ENCODE measurements around the gene FFAR3. TPM values are rescaled to one million over a fixed set of nuclear protein-coding genes. Genes with fewer than 3 reads are reported as not detected.
"Not testable (repeated sequence)": the region's sequence is repeated elsewhere in the genome, so short reads cannot be mapped to it uniquely, and the experiment has no call there.

The FFAR3 gene
- polyA plus RNA-seq, 10 donors = 0.13 to 0.28 (median 0.21) TPM; not detected in 5

DNA sequence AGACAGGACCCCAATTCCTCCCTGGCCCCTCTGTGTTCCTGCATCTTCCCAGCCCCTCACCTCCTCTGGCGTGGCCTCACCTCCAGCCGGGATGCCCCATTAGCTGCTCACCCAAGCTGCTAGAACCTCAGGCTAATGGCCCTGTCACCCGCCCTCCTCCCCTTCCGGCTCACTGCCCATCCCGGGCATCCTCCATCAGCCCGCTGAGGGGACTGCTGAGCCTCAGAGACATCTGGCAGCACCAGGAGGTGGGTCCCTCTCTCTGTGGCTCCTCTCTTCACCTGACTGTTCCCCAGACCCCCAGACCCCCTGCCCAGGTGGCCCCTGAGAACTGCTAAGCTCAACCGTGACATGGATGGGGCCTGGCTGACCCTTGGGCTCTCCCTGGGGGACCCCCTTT is 7.7 kb upstream of the FFAR3 start:
- no peak for DNase-seq

DNA sequence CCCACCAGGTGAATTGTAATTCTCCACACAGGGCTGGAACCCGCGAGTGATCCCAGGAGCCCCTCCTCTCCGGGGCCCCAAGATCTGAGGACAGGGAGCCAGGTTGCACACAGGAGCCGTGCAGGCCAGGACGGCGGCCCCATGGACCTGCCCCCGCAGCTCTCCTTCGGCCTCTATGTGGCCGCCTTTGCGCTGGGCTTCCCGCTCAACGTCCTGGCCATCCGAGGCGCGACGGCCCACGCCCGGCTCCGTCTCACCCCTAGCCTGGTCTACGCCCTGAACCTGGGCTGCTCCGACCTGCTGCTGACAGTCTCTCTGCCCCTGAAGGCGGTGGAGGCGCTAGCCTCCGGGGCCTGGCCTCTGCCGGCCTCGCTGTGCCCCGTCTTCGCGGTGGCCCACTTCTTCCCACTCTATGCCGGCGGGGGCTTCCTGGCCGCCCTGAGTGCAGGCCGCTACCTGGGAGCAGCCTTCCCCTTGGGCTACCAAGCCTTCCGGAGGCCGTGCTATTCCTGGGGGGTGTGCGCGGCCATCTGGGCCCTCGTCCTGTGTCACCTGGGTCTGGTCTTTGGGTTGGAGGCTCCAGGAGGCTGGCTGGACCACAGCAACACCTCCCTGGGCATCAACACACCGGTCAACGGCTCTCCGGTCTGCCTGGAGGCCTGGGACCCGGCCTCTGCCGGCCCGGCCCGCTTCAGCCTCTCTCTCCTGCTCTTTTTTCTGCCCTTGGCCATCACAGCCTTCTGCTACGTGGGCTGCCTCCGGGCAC is 6.7 kb upstream of the FFAR3 start:
- DNase-seq = no peak

DNA sequence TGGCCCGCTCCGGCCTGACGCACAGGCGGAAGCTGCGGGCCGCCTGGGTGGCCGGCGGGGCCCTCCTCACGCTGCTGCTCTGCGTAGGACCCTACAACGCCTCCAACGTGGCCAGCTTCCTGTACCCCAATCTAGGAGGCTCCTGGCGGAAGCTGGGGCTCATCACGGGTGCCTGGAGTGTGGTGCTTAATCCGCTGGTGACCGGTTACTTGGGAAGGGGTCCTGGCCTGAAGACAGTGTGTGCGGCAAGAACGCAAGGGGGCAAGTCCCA is 6.1 kb upstream of the FFAR3 start:
- DNase-seq = no peak

- DNase-seq = peak; percentile 54 to 84 (median 75)
Observed at GRCh38 chr19:35352448-35353304, 5.6 kb upstream of the FFAR3 start.

DNA sequence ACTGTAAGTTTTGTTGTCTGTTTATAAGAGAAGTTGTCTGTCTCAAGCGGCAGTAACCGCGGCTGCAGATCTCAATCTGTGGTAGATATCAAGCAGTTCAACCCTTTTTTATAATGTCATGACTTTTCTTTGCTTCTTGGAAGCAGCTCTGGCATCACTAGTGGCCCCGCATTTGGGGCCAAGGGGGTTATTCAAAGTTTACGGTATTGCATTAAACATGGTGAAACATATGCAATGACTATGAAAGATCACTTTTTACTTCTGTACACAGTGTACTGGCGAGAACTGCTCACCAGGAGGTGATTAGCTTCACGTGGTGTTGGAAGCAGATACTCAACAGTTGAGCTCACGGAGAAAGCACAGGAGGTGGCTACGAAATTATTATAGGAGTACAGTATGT is 4.6 kb upstream of the FFAR3 start:
- no peak for DNase-seq

DNA sequence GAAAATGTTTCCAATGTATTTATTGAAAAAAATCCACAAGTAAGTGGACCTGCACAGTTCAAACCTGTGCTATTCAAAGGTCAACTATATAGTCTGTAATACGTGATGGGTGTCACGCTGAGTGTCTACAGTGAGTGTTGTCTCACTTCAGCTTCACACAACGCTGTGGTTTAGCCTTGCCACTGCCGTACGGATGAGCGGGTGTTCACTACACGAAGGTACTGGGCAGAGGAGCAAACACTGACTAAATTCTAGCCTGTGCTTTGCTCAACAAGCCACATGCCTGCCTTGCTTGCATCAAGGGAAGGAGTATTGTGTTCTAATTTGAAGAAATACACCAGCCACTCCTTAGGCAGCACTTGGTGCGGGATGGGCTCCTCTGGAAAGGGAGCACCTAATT is 3.4 kb upstream of the FFAR3 start:
- DNase-seq = no peak

DNA sequence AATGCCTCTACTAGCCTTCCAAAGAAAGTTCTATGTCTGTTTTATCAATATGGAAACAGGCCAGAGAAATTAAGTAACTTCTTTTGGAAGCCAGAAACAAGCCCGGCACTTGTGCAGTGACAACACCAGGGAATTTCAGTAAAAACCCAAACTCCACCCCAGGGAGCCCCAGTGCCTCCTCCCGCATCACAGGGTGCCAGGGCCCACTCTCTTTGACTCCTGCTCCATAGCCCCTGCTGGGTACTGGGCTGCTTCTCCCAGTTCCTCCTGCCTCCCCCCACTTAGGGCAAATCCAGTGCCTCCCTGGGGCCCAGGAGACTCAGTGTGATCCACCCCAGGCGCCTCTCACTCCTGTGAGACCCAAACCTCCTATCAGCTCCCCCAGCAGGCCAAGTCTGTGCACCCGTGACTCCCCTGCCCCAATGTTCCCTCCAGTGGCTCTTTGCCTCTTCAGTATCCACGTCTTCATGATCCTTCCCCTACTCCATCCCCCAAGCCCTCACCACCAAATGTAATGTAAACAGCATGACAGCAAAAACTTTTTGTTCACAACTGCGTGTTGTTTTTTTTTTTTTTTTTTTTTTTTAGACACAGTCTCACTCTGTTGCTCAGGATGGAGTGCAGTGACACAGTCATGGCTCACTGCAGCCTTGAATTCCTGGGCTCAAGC is 2.3 kb upstream of the FFAR3 start:
- no peak for DNase-seq

DNA sequence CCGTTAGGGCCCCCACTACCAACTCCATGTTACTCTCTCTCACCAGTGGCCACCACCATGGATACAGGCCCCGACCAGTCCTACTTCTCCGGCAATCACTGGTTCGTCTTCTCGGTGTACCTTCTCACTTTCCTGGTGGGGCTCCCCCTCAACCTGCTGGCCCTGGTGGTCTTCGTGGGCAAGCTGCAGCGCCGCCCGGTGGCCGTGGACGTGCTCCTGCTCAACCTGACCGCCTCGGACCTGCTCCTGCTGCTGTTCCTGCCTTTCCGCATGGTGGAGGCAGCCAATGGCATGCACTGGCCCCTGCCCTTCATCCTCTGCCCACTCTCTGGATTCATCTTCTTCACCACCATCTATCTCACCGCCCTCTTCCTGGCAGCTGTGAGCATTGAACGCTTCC is 574 bp downstream of the FFAR3 start:
- not testable (repeated sequence) for DNase-seq

DNA sequence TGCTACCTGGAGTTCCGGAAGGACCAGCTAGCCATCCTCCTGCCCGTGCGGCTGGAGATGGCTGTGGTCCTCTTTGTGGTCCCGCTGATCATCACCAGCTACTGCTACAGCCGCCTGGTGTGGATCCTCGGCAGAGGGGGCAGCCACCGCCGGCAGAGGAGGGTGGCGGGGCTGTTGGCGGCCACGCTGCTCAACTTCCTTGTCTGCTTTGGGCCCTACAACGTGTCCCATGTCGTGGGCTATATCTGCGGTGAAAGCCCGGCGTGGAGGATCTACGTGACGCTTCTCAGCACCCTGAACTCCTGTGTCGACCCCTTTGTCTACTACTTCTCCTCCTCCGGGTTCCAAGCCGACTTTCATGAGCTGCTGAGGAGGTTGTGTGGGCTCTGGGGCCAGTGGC is 1.1 kb downstream of the FFAR3 start:
- not testable (repeated sequence) for DNase-seq

GRCh38 chr19:35360081-35360480 is 1.8 kb downstream of the FFAR3 start:
- DNase-seq = not testable (repeated sequence)

GRCh38 chr19:35360880-35361420 is 2.7 kb downstream of the FFAR3 start:
- no peak for DNase-seq

DNA sequence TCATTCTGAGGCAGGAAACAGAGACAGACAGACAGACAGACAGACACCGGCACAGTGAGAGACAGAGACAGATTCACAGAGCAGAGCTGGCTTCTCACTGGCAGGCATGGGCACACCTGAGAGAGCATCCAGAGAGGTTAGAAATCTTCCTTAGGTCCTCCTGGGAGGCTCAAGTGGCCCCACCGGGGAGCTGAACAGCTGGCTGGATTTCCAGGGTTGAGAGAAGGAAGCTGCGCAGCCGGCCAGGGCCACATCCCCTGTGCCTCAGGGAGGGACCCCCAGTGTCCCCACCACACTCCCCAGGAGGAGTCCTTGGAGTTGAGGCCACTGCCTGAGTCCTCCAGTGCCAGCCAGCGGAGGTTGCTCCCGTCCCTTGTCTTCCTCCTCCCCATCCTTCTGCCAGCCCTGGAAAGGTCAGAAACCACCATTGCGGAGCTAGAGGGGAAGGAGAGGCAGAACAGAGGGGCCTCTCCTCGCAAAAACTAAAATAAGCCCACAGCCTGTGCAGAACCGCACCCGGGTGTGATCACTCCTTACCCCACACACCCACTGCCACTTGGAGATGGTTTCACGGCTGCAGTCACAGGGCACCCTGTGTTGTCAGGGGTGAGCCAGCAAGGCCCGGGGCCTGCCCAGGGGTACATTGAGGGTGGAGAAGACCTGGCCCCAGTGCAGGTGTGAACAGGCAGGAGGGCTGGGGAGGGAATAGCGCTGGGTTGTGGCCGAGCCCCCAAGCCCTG is 4.2 kb downstream of the FFAR3 start:
- no peak for DNase-seq

DNA sequence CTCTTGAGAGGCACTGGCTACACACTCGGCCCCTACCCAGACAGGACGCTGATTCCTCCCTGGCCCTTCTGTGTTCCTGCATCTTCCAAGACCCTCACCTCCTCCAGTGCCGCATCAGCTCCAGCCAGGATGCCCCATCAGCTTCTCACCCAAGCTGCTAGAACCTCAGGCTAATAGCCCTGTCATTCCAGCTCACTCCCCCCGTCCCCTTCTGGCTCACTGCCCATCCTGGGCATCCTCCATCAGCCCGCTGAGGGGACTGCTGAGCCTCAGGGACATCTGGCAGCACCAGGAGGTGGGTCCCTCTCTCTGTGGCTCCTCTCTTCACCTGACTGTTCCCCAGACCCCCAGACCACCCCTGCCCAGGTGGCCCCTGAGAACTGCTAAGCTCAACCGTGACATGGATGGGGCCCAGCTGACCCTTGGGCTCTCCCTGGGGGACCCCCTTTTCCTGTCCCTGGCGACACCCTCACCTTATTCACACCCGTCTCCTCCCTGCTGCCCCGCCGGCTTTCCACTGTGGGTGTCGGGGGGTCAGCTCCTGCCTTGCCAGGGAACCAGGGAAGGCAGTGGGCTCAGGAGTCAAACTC is 4.8 kb downstream of the FFAR3 start:
- DNase-seq = no peak

- DNase-seq = no peak
Observed at GRCh38 chr19:35363711-35364425, 5.6 kb downstream of the FFAR3 start.

GRCh38 chr19:35365303-35365702 is 7.0 kb downstream of the FFAR3 start:
- DNase-seq = no peak

DNA sequence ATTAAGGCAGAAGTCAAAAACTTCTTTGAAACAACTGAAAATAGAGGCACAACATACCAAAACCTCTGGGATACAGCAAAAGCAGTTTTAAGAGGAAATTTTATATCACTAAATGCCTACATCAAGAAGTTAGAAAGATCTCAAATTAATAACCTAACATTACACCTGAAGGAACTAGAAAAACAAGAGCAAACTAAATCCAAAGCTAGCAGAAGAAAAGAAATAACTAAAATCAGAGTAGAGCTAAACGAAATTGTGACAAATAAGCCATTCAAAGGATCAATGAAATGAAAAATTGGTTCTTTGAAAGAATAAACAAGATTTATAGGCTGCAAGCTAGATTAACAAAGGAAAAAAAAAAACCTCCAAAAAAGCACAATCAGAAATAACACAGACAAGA is 10.1 kb downstream of the FFAR3 start:
- no peak for DNase-seq

GRCh38 chr19:35369522-35369921 is 11.3 kb downstream of the FFAR3 start:
- no peak for DNase-seq

GRCh38 chr19:35370722-35371121 is 12.5 kb downstream of the FFAR3 start, which contains the start of gene GPR42:
Gene GPR42, plus strand, starts transcription at chr19:35371068. Its CDS starts 292 bp downstream, at chr19:35371360.
- no peak for DNase-seq

DNA sequence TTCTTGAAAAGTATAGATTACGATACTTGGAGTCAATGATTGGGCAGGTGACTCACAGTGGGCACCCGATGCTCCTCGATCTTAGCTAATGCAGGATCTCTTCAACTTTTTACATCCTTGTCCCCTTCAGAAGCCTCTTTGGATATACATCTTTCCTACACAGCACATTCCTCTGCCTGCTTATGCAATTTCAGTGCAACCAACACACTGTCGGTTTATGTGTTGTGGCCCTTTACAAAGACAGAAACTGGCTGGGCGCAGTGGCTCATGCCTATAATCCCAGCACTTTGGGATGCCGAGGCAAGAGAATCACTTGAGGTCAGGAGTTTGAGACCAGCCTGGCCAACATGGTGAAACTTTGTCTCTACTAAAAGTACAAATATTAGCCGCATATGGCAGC is 15.2 kb downstream of the FFAR3 start:
- DNase-seq = no peak

DNA sequence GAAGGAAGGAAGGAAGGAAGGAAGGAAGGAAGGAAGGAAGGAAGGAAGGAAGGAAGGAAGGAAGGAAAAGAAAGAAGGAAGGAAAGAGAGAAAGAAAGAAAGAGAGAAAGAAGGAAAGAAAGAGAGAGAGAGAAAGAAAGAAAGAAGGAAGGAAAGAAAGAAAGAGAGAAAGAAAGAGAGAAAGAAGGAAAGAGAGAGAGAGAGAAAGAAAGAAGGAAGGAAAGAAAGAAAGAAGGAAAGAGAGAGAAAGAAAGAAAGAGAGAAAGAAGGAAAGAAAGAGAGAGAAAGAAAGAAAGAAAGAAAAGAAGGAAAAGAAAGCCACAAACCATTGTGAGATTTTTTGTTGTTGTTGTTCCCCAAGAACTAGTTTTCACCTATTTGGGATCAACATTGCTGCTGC is 15.8 kb downstream of the FFAR3 start:
- not testable (repeated sequence) for DNase-seq

Data from muscle of back (tissue), 11 donors.